Mononuclear cell (primary cell): Measurements from ENCODE around the gene TUSC2. TPM values are rescaled to one million over a fixed set of nuclear protein-coding genes. Genes with fewer than 3 reads are reported as not detected.

Experiments
- H3K27me3 ChIP-seq: 2 replicates; pipeline ENCODE4 v1.6.0; 2011; ENCODE audit warnings: low read length, control low read depth; ENCODE audit not compliant: insufficient read depth
- H3K4me1 ChIP-seq: 2 replicates; pipeline ENCODE4 v1.5.1; 2011; ENCODE audit warnings: mild to moderate bottlenecking, low read length, control low read depth; ENCODE audit not compliant: insufficient read depth
- H3K4me3 ChIP-seq: 2 replicates; pipeline ENCODE4 v1.5.1; 2011; ENCODE audit warnings: mild to moderate bottlenecking, low read length, moderate library complexity
- H3K9me3 ChIP-seq: 2 replicates; pipeline ENCODE4 v1.5.1; 2011; ENCODE audit warnings: low read depth, mild to moderate bottlenecking, control low read depth, low read length
- total RNA-seq: library from RNA; depleted of rRNA; stranded (reverse); fragments of >200 nt; gene quantifications from one replicate; pipeline ENCODE4 v1.2.3, GENCODE V29; 2012

Gene TUSC2
- total RNA-seq, 1 donor, result 15.3 TPM

- H3K27me3 ChIP-seq, result no peaks in the 10 kb centered on the region
- H3K4me3 ChIP-seq, result peak within 1 kb of the TSS; percentile 66
- peaks cover 41% of the 10 kb centered on the region for H3K4me1 ChIP-seq
- H3K9me3 ChIP-seq, result no peaks in the 10 kb centered on the region
These were observed 31.1 kb upstream of the TUSC2 start, which contains the start of gene TMEM115 for GRCh38 chr3:50358911-50359759. Gene TMEM115 (minus strand): TSS chr3:50359521. CDS start chr3:50359063, 458 bp downstream.

GRCh38 chr3:50358355-50358910 is 30.4 kb upstream of the TUSC2 start:
- no peaks in the 10 kb centered on the region for H3K27me3 ChIP-seq
- peaks cover 41% of the 10 kb centered on the region for H3K4me1 ChIP-seq
- no peaks in the 10 kb centered on the region for H3K9me3 ChIP-seq
- peak overlapping the region; percentile 66 for H3K4me3 ChIP-seq

- H3K4me1 ChIP-seq, result peaks cover 41% of the 10 kb centered on the region
- H3K4me3 ChIP-seq, result no peak overlapping the region
- no peaks in the 10 kb centered on the region for H3K9me3 ChIP-seq
- H3K27me3 ChIP-seq, result no peaks in the 10 kb centered on the region
These were observed 29.5 kb upstream of the TUSC2 start for GRCh38 chr3:50357481-50357880.

GRCh38 chr3:50356553-50356952 is 28.5 kb upstream of the TUSC2 start:
- peaks cover 45% of the 10 kb centered on the region for H3K4me1 ChIP-seq
- H3K27me3 ChIP-seq, result no peaks in the 10 kb centered on the region
- no peak overlapping the region for H3K4me3 ChIP-seq
- H3K9me3 ChIP-seq, result no peaks in the 10 kb centered on the region

- peaks cover 51% of the 10 kb centered on the region for H3K4me1 ChIP-seq
These were observed 28.0 kb upstream of the TUSC2 start for GRCh38 chr3:50355829-50356552.

GRCh38 chr3:50354850-50355249 is 26.8 kb upstream of the TUSC2 start:
- Histone ChIP-seq H3K4me3 (no peak overlapping the region), H3K9me3 (no peaks in the 10 kb centered on the region), H3K27me3 (no peaks in the 10 kb centered on the region), H3K4me1 (peaks cover 58% of the 10 kb centered on the region)

More at GRCh38 chr3:50355829-50356552, 28.0 kb upstream of the TUSC2 start:
- Histone ChIP-seq H3K9me3 (no peaks in the 10 kb centered on the region), H3K27me3 (no peaks in the 10 kb centered on the region), H3K4me3 (no peak overlapping the region)

- Histone ChIP-seq H3K4me1 (peaks cover 60% of the 10 kb centered on the region), H3K4me3 (no peak overlapping the region), H3K27me3 (no peaks in the 10 kb centered on the region), H3K9me3 (no peaks in the 10 kb centered on the region)
These were observed 26.3 kb upstream of the TUSC2 start for GRCh38 chr3:50354186-50354764.

- Histone ChIP-seq H3K4me3 (no peak overlapping the region), H3K9me3 (no peaks in the 10 kb centered on the region), H3K27me3 (no peaks in the 10 kb centered on the region), H3K4me1 (peaks cover 63% of the 10 kb centered on the region)
These were observed 25.4 kb upstream of the TUSC2 start for GRCh38 chr3:50353245-50354004.

GRCh38 chr3:50352781-50353180 is 24.8 kb upstream of the TUSC2 start:
- Histone ChIP-seq H3K27me3 (no peaks in the 10 kb centered on the region), H3K4me3 (no peak overlapping the region), H3K4me1 (peaks cover 63% of the 10 kb centered on the region), H3K9me3 (no peaks in the 10 kb centered on the region)

- H3K4me3 ChIP-seq, result peak overlapping the region; percentile 60
These were observed 23.3 kb upstream of the TUSC2 start for GRCh38 chr3:50351323-50351697.

GRCh38 chr3:50350527-50351322 is 22.7 kb upstream of the TUSC2 start, which contains the start of the genes CYB561D2 and NPRL2:
Gene CYB561D2 (plus strand): TSS chr3:50350862. CDS start chr3:50351434, 572 bp downstream.
Gene NPRL2 (minus strand): TSS chr3:50350775. CDS start chr3:50350652, 123 bp downstream.
- Histone ChIP-seq H3K9me3 (no peaks in the 10 kb centered on the region), H3K27me3 (no peaks in the 10 kb centered on the region), H3K4me1 (peaks cover 63% of the 10 kb centered on the region), H3K4me3 (peak within 1 kb of the TSS; percentile 60)

More at GRCh38 chr3:50351323-50351697, 23.3 kb upstream of the TUSC2 start:
- Histone ChIP-seq H3K9me3 (no peaks in the 10 kb centered on the region), H3K27me3 (no peaks in the 10 kb centered on the region), H3K4me1 (peaks cover 63% of the 10 kb centered on the region)

- Histone ChIP-seq H3K4me1 (peaks cover 63% of the 10 kb centered on the region), H3K27me3 (no peaks in the 10 kb centered on the region), H3K9me3 (no peaks in the 10 kb centered on the region), H3K4me3 (peak overlapping the region; percentile 60)
These were observed 22.1 kb upstream of the TUSC2 start for GRCh38 chr3:50350213-50350526.

- Histone ChIP-seq H3K4me3 (no peak overlapping the region), H3K27me3 (no peaks in the 10 kb centered on the region), H3K9me3 (no peaks in the 10 kb centered on the region), H3K4me1 (peaks cover 81% of the 10 kb centered on the region)
These were observed 19.3 kb upstream of the TUSC2 start for GRCh38 chr3:50347187-50347813.
